Heart left ventricle (tissue), 16 donors: ENCODE measurements around the gene CPD. TPM values are rescaled to one million over a fixed set of nuclear protein-coding genes. Genes with fewer than 3 reads are reported as not detected.

Experiments
- ATAC-seq, 4 donors: fragments of 200-7000 bp; cut with Tn5 transposase; one replicate each; pipeline ENCODE4 v1.9.1; 2020 to 2022; ENCODE audit warnings: moderate library complexity in 4 of 4, mild to moderate bottlenecking in 3 of 4, moderate number of reproducible peaks in 1 of 4
- DNase-seq, 5 donors: peaks; one replicate each; pipeline ENCODE4 v3.0.0-alpha.2; 2020
- H3K27ac ChIP-seq, 12 donors: fragments of 200-600 bp; sonication (generic) in 4 of 12; one replicate each; pipeline versions ENCODE4 v1.5.0 to v1.8.0; 2016 to 2022; ENCODE audit warnings: mild to moderate bottlenecking in 2 of 12
- H3K27me3 ChIP-seq, 9 donors: fragments of 200-600 bp; sonication (generic) in 2 of 9; one replicate each; pipeline versions ENCODE4 v1.5.1 to v1.8.0; 2016 to 2022; ENCODE audit warnings: mild to moderate bottlenecking in 3 of 9
- H3K36me3 ChIP-seq, 9 donors: fragments of 200-600 bp; sonication (generic) in 2 of 9; one replicate each; pipeline versions ENCODE4 v1.5.0 to v1.8.0; 2018 to 2022; ENCODE audit warnings: mild to moderate bottlenecking in 2 of 9
- H3K4me1 ChIP-seq, 12 donors: fragments of 200-600 bp; sonication (generic) in 4 of 12; one replicate each; pipeline versions ENCODE4 v1.5.0 to v1.8.0; 2016 to 2022; ENCODE audit warnings: mild to moderate bottlenecking in 3 of 12
- H3K4me3 ChIP-seq, 12 donors: fragments of 200-600 bp; sonication (generic) in 4 of 12; one replicate each; pipeline versions ENCODE4 v1.5.0 to v1.8.0; 2017 to 2022; ENCODE audit warnings: mild to moderate bottlenecking in 9 of 12, moderate library complexity in 4 of 12
- H3K9me3 ChIP-seq, 12 donors: fragments of 200-600 bp; sonication (generic) in 4 of 12; one replicate each; pipeline versions ENCODE4 v1.5.0 to v1.8.0; 2016 to 2022; ENCODE audit warnings: mild to moderate bottlenecking in 1 of 12
- CTCF ChIP-seq, 12 donors: fragments of 200-600 bp; sonication (generic) in 4 of 12; IDR thresholded peaks; one replicate each; pipeline versions ENCODE4 v1.5.0 to v1.8.0; 2018 to 2022; ENCODE audit warnings: antibody characterized with exemption in 12 of 12, mild to moderate bottlenecking in 5 of 12
- POLR2A ChIP-seq, 2 donors: fragments of 450-650 bp; IDR thresholded peaks; one replicate each; pipeline ENCODE4 v1.6.1; 2017; ENCODE audit warnings: antibody characterized with exemption in 2 of 2, mild to moderate bottlenecking in 2 of 2, moderate library complexity in 2 of 2
- WGBS, 4 donors: extraction: QIAGEN DNeasy Blood & Tissue Kit in 2 of 4; methylation state at CpG; one replicate each; pipeline versions ENCODE4 v1.1.5 to v1.1.7; 2013 to 2018; 5-methylcytosine and 5-hydroxymethylcytosine counted together
- intact Hi-C, 10 donors: fragments of 100-400 bp; cut with DNase I; formaldehyde crosslinking; loops; one replicate each; pipeline versions ENCODE4 v1.11.1 to v1.14.2; 2022
- polyA plus RNA-seq, 2 donors: library from polyadenylated mRNA; stranded (reverse); fragments of 200-250 nt; gene quantifications; one replicate each; pipeline ENCODE4 v1.2.3, GENCODE V29; 2013
- total RNA-seq, 9 donors: library from RNA; depleted of rRNA in 2 of 9; stranded (reverse); fragments of >200 nt in 2 of 9; fragmentation: NEBNext Ultra II Directional in 3 of 9; extraction: Animal tissue kit (Norgen Biotek cat#: 25700) in 3 of 9; gene quantifications; one replicate each; pipeline versions ENCODE4 v1.1.0 to v1.2.4, GENCODE V29; 2016 to 2023
- donor health status: ischemic (EF 13 %, LVEDD 7.1; RV severe dilation, severe dysfunction).
- donor health status: healthy with polysubstance abuse.
- donor health status: DM: no; HTN: yes; CAD: no.
- donor health status: DM: no; HTN: no; CAD: no.
- donor health status: ischemic (EF 25% LVEDD 6.9; RV normal size, moderate dysfunction).
- donor health status: ischemic (EF 25% LVEDD 5.7; RV mildly dilated, moderate dysfunction).
- donor health status: healthy.
- donor health status: DM: yes; HTN: yes; CAD: no.
- donor health status: ischemic (EF 35%, LVEDD 5.7; RV mildly dilated, moderate dysfunction).
- donor health status: nonischemic (EF 11% LVEDD 7.7; RV severe dilation, severe dysfunction).
- donor health status: DM: yes; HTN: yes; CAD: no.
- donor health status: PGD.
- donor health status: ischemic (EF 29% LVEDD 5.4; RV normal size, mild dysfunction).
- donor health status: nonischemic (EF 23%, LVEDD 6.1; RV moderate dilation, normal function).

The CPD gene
- total and polyA plus RNA-seq, 11 donors: 3.6 to 54.2 (median 31.8) TPM

GRCh38 chr17:30358055-30358760, 20.5 kb upstream of the CPD start:
- Histone ChIP-seq H3K4me3 (no peak overlapping the region), H3K27me3 (no peaks in the 10 kb centered on the region), H3K4me1 (peaks cover 0 to 8% (median 0%) of the 10 kb centered on the region in 12 donors), H3K9me3 (peaks cover 0 to 17% (median 9%) of the 10 kb centered on the region in 12 donors), H3K27ac (no peak overlapping the region), H3K36me3 (no peaks in the 10 kb centered on the region)
- 77 to 86% (median 80%) methylated on average over 5 of the region's 5 CpGs for WGBS, 4 donors
- DNase-seq (no peak), ATAC-seq (no peak)
- TF ChIP-seq CTCF (IDR thresholded peaks at IDR 0.05): no peak
- no peak for TF ChIP-seq POLR2A (IDR thresholded peaks at IDR 0.05)
- intact Hi-C loops: no loop called here

- intact Hi-C loops: no loop called here
- H3K36me3 ChIP-seq: no peaks in the 10 kb centered on the region
- H3K4me1 ChIP-seq: peaks cover 0 to 11% (median 0%) of the 10 kb centered on the region in 12 donors
- H3K4me3 ChIP-seq: no peak overlapping the region
- H3K27ac ChIP-seq: peak overlapping the region in 1 of 12 donors; percentile 10
- WGBS, 4 donors: 71 to 76% (median 74%) methylated on average over 8 of the region's 8 CpGs
- peaks cover 0 to 17% (median 9%) of the 10 kb centered on the region in 12 donors for H3K9me3 ChIP-seq
- TF ChIP-seq CTCF (IDR thresholded peaks at IDR 0.05) (no peak), POLR2A (IDR thresholded peaks at IDR 0.05) (no peak)
- no peak for DNase-seq
- no peak for ATAC-seq
- no peaks in the 10 kb centered on the region for H3K27me3 ChIP-seq
These were observed 18.5 kb upstream of the CPD start for GRCh38 chr17:30360086-30360808.

GRCh38 chr17:30361766-30362279, 16.9 kb upstream of the CPD start:
- H3K27ac ChIP-seq: no peak overlapping the region
- ATAC-seq (no peak), DNase-seq (no peak)
- no peaks in the 10 kb centered on the region for H3K27me3 ChIP-seq
- 96 to 99% (median 96%) methylated on average over 4 of the region's 4 CpGs for WGBS, 4 donors
- H3K36me3 ChIP-seq: no peaks in the 10 kb centered on the region
- no peak overlapping the region for H3K4me3 ChIP-seq
- TF ChIP-seq CTCF (IDR thresholded peaks at IDR 0.05) (no peak), POLR2A (IDR thresholded peaks at IDR 0.05) (no peak)
- peaks cover 0 to 17% (median 9%) of the 10 kb centered on the region in 12 donors for H3K9me3 ChIP-seq
- H3K4me1 ChIP-seq: peaks cover 0 to 11% (median 0%) of the 10 kb centered on the region in 12 donors
- intact Hi-C loops: no loop called here

GRCh38 chr17:30363715-30364202, 15.0 kb upstream of the CPD start:
- DNase-seq (no peak), ATAC-seq (peak in 3 of 4 donors; percentile 22 to 73 (median 56))
- H3K36me3 ChIP-seq: no peaks in the 10 kb centered on the region
- peaks cover 0 to 12% (median 0%) of the 10 kb centered on the region in 12 donors for H3K4me1 ChIP-seq
- intact Hi-C loops: no loop called here
- WGBS, 4 donors: 35 to 51% (median 43%) methylated on average over 1 of the region's 1 CpG
- H3K27ac ChIP-seq: peak overlapping the region in 1 of 12 donors; percentile 12
- no peaks in the 10 kb centered on the region for H3K27me3 ChIP-seq
- H3K4me3 ChIP-seq: no peak overlapping the region
- TF ChIP-seq CTCF (IDR thresholded peaks at IDR 0.05) (no peak), POLR2A (IDR thresholded peaks at IDR 0.05) (no peak)
- peaks cover 0 to 17% (median 9%) of the 10 kb centered on the region in 12 donors for H3K9me3 ChIP-seq
